ENCODE measurements around the gene TMEM242. TPM values are rescaled to one million over a fixed set of nuclear protein-coding genes. Genes with fewer than 3 reads are reported as not detected.

TMEM242 gene
- total and polyA plus RNA-seq, 2 of the 13 experiments (the other 11 are each of a cell fraction or from before 2014, with no cell fraction given) = 5.6 to 11.1 TPM

DNA sequence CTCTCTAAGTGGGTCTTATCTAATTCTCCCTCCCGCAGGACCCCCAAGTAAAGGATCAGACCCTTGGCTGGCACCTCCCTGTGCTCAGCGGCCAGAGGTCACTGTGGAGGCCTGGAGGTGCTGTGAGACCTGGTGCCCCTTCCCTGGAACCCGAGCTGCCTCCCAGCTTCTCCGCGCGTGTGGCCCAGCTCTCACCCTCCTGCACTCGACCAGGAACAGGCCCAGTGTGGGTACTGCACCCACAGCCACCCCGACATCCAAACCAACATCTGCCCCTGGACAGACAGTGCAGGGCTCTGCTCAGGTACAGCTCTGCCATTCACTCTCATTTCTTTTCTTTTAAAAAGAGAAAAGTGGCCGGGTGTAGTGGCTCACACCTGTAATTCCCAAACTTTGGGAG lies 42.4 kb downstream of the TMEM242 start:
- POLR2A ChIA-PET = no interaction called here

More for the DNA sequence above, 42.4 kb downstream of the TMEM242 start:
- Histone ChIP-seq H3K36me3 (replicated peaks in 1 of 2; ENCODE audit: control insufficient read depth in 1 of 2, insufficient read depth in 2 of 2, low read length in 2 of 2) (no peaks in the 10 kb centered on the region), H3K4me3 (replicated peaks in 1 of 3; ENCODE audit: insufficient read depth in 1 of 3, low read depth in 2 of 3, low read length in 3 of 3) (no peak overlapping the region), H3K79me2 (ENCODE audit: insufficient read depth, low read length) (no peaks in the 10 kb centered on the region), H3K4me2 (ENCODE audit: low read depth, low read length) (no peak overlapping the region), H3K9me3 (ENCODE audit: low read length) (no peaks in the 10 kb centered on the region), H3K4me1 (ENCODE audit: insufficient read depth, low read length) (peaks cover 30% of the 10 kb centered on the region), H3K9ac (ENCODE audit: insufficient read depth, low read depth, low read length) (no peak overlapping the region), H3K27ac (ENCODE audit: extremely low read length, insufficient read depth, low read length) (no peak overlapping the region), H2AFZ (ENCODE audit: low read length) (no peak overlapping the region), H3K27me3 (ENCODE audit: control insufficient read depth in 1 of 2, insufficient read depth in 2 of 2, low read length in 2 of 2) (peaks cover 0 to 2% of the 10 kb centered on the region in 2 experiments; a peak in 2 of 5 replicates), H4K20me1 (ENCODE audit: insufficient read depth, low read length) (no peaks in the 10 kb centered on the region)
- CTCF ChIA-PET (ENCODE audit: low intra/inter-chr PET ratio, low total read pairs) = no interaction called here
- WGBS (ENCODE audit: low lambda C conversion rate) = 73% methylated on average over 2 of the region's 9 CpGs
- FAIRE-seq = no peak
- TF ChIP-seq ZNF563 (CRISPR knock-in tag; IDR thresholded peaks at IDR 0.05) (no peak), JDP2 (CRISPR knock-in tag; IDR thresholded peaks at IDR 0.05; ENCODE audit: borderline replicate concordance) (no peak), MIER3 (CRISPR knock-in tag; IDR thresholded peaks at IDR 0.05; ENCODE audit: borderline replicate concordance) (no peak)
- TF ChIP-seq, protein P1, sequence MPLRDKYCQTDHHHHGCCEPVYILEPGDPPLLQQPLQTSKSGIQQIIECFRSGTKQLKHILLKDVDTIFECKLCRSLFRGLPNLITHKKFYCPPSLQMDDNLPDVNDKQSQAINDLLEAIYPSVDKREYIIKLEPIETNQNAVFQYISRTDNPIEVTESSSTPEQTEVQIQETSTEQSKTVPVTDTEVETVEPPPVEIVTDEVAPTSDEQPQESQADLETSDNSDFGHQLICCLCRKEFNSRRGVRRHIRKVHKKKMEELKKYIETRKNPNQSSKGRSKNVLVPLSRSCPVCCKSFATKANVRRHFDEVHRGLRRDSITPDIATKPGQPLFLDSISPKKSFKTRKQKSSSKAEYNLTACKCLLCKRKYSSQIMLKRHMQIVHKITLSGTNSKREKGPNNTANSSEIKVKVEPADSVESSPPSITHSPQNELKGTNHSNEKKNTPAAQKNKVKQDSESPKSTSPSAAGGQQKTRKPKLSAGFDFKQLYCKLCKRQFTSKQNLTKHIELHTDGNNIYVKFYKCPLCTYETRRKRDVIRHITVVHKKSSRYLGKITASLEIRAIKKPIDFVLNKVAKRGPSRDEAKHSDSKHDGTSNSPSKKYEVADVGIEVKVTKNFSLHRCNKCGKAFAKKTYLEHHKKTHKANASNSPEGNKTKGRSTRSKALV (CRISPR knock-in tag; IDR thresholded peaks at IDR 0.05) = no peak
- TF ChIP-seq, protein P2, sequence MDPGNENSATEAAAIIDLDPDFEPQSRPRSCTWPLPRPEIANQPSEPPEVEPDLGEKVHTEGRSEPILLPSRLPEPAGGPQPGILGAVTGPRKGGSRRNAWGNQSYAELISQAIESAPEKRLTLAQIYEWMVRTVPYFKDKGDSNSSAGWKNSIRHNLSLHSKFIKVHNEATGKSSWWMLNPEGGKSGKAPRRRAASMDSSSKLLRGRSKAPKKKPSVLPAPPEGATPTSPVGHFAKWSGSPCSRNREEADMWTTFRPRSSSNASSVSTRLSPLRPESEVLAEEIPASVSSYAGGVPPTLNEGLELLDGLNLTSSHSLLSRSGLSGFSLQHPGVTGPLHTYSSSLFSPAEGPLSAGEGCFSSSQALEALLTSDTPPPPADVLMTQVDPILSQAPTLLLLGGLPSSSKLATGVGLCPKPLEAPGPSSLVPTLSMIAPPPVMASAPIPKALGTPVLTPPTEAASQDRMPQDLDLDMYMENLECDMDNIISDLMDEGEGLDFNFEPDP (CRISPR knock-in tag; conservative IDR thresholded peaks at IDR 0.05) = no peak
- ATAC-seq = no peak
- intact Hi-C loops (cut with micrococcal nuclease; ENCODE audit: unreplicated experiment) = no loop called here
- in situ Hi-C loops (cut with HindIII; ENCODE audit: extremely low pct_ligation_motif_present, low pct_unique_long_range_greater_than_20kb) = no loop called here
- no TSS peak for BruUV-seq (replicated peaks)
- no peak for DNase-seq (ENCODE audit: low spot score)
